Fibroblast of mammary gland (primary cell): ENCODE results near the gene P2RX3.

Experiments used
- DNase-seq: peaks from one replicate; pipeline ENCODE4 v3.0.0-alpha.2; 2010; ENCODE audit warnings: low read depth
- H3K4me3 ChIP-seq: 2 replicates; pipeline ENCODE4 v1.5.1; 2011; ENCODE audit warnings: low read depth, mild to moderate bottlenecking, low read length, moderate library complexity; ENCODE audit not compliant: control insufficient read depth
- CTCF ChIP-seq: conservative IDR thresholded peaks from 2 replicates; pipeline ENCODE4 v1.5.1; 2011; ENCODE audit warnings: low read depth, low read length, inconsistent platforms; ENCODE audit not compliant: control insufficient read depth, insufficient read depth

The P2RX3 gene

GRCh38 chr11:57368845-57369232 is 30.7 kb downstream of the P2RX3 start:
- TF ChIP-seq CTCF = no peak
- no peak overlapping the region for H3K4me3 ChIP-seq
- no peak for DNase-seq

GRCh38 chr11:57370251-57370650 is 32.1 kb downstream of the P2RX3 start:
- DNase-seq = peak; percentile 38

GRCh38 chr11:57370941-57371340 is 32.8 kb downstream of the P2RX3 start:
- no peak overlapping the region for H3K4me3 ChIP-seq
- TF ChIP-seq CTCF = no peak
- no peak for DNase-seq

More at GRCh38 chr11:57370251-57370650, 32.1 kb downstream of the P2RX3 start:
- TF ChIP-seq CTCF = no peak
- H3K4me3 ChIP-seq = no peak overlapping the region

DNA sequence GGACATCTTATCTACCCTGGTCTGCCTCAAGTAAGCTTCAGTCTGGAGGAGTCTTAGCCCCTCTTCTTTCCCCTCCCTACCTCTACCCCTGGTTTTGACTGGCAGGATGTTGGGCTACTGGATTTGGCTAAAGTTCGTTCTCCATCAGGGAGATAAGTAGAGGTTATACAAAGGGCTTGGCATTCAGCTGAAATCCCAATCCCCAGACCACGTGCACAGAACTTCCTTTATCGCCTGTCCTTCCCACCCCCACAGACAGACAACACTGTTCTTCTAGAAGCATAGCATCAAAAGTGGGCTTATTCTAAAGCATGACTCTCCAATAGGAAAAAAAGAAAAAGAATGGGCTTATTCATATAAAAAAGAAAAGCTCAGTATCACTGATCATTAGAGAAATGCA is 35.0 kb downstream of the P2RX3 start:
- no peak for DNase-seq
- H3K4me3 ChIP-seq = no peak overlapping the region
- TF ChIP-seq CTCF = no peak

GRCh38 chr11:57374966-57375365 is 36.8 kb downstream of the P2RX3 start:
- H3K4me3 ChIP-seq = no peak overlapping the region
- DNase-seq = no peak
- no peak for TF ChIP-seq CTCF

DNA sequence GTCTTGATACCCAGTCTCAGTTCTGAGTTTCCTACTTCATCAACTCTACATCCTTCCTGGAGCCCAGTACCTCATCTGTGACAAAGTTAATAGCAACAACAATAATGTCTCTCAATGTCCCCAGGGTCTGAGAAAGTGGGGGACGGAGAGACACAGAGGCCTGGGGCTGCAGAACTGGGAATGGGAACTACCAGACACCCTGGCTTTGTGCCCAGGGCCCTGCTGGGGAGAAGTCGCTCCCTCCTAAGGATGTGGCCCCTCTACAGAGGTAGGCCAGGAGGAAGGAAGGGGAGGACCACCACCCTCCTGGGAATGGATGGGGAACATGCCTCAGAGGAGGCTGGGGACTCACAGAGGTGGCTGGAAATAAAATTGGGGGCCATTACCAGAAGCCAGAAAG is 37.3 kb downstream of the P2RX3 start:
- DNase-seq = no peak
- H3K4me3 ChIP-seq = no peak overlapping the region
- no peak for TF ChIP-seq CTCF
